ENCODE data around the gene EHD4.

The EHD4 gene

DNA sequence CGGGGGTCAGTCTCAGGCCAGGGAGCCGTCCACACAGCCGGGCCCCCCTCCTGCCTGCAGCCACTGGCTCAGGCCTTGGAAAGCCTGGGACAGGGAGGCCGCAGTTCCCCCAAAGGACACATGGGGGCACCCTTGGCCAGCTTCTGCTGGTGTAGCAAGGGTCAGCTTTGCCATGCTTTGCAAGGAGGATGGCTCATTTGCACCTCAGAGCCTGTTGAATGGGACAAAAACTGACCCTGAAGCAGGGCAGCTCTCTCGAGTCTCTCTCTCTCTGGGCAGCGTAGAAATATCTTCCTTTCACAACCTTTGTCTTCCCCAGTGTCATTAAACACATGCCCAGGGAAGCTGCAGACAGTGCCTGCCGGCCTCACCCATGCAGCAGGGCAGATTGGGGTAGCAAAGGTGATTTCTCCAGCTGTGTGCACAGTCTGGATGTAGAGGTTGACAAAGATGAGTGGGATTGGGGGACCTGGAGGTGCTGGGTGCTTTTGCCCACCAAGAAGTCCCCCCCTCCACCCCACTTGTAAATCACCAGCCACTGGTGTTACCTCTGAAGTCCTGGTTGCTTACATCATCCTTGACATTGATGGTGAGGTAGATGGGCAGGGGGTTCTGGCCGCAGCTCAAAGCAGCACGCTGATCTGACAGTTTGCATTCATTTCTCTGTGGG is 17.4 kb upstream of the EHD4 start:
- no peak overlapping the region for H3K4me3 ChIP-seq (ENCODE audit: low read length)
- H2AFZ ChIP-seq (ENCODE audit: low read depth, low read length): no peak overlapping the region
- peaks cover 7% of the 10 kb centered on the region; the same call in 1 of the 2 replicates for H3K27me3 ChIP-seq (ENCODE audit: low read depth, low read length)
- no peaks in the 10 kb centered on the region for H3K9me3 ChIP-seq (ENCODE audit: insufficient read depth, low read length)
- TF ChIP-seq EZH2phosphoT487 (IDR thresholded peaks at IDR 0.05; ENCODE audit: low read depth) (no peak), CTCF (IDR thresholded peaks at IDR 0.05; ENCODE audit: low read depth, low read length) (peak; percentile 92)
- no peak overlapping the region for H3K27ac ChIP-seq (ENCODE audit: low read length)
- H3K79me2 ChIP-seq (ENCODE audit: low read length): no peaks in the 10 kb centered on the region
- H3K9ac ChIP-seq (ENCODE audit: low read length): no peak overlapping the region
- no peaks in the 10 kb centered on the region for H3K4me1 ChIP-seq (ENCODE audit: low read length)
- no peaks in the 10 kb centered on the region for H3K36me3 ChIP-seq (replicated peaks; ENCODE audit: low read depth, low read length)
- no peak overlapping the region for H3K4me2 ChIP-seq (ENCODE audit: low read length)
- no peaks in the 10 kb centered on the region for H4K20me1 ChIP-seq (ENCODE audit: insufficient read depth, low read length)

DNA sequence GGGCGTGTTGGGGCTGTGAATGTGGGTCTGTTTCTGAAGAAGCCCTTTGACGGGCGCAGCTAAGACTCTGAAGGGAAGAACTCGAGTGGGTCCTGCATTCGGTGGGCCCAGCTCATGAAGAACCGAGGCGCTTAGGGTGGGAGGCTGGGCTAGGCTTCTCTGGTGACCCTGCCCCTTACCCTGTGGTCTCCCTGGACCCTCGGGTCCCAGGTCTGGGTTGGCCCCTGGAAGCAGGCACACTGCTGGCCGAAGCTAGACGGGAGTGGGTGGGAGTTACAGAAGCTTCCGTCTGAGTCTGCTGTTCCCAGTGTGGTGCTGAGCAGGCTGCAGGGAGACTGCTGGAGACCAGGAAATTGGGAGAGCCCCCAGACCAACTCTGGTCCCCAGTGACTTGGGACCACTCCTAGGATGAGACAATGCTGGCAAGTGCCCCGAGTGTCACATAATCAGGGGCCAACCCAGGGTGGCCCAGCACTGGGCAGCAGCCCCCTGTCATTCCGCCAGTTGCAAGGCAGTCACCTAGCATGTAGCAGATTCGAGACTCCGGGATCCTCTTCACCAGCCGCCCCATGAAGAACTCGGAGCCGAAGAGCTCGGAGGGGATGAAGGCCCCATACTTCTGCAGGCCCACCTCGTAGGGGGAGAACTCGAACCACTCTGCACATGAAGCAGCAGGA is 16.7 kb upstream of the EHD4 start:
- Histone ChIP-seq H3K4me3 (ENCODE audit: low read length) (no peak overlapping the region), H4K20me1 (ENCODE audit: insufficient read depth, low read length) (no peaks in the 10 kb centered on the region), H3K9me3 (ENCODE audit: insufficient read depth, low read length) (no peaks in the 10 kb centered on the region), H3K27ac (ENCODE audit: low read length) (no peak overlapping the region), H3K4me1 (ENCODE audit: low read length) (no peaks in the 10 kb centered on the region), H3K36me3 (replicated peaks; ENCODE audit: low read depth, low read length) (no peaks in the 10 kb centered on the region), H3K79me2 (ENCODE audit: low read length) (no peaks in the 10 kb centered on the region), H3K27me3 (ENCODE audit: low read depth, low read length) (peaks cover 7% of the 10 kb centered on the region; the same call in 1 of the 2 replicates), H3K4me2 (ENCODE audit: low read length) (no peak overlapping the region), H3K9ac (ENCODE audit: low read length) (no peak overlapping the region), H2AFZ (ENCODE audit: low read depth, low read length) (no peak overlapping the region)
- TF ChIP-seq EZH2phosphoT487 (IDR thresholded peaks at IDR 0.05; ENCODE audit: low read depth): no peak
- no peak for TF ChIP-seq CTCF (IDR thresholded peaks at IDR 0.05; ENCODE audit: low read depth, low read length)

DNA sequence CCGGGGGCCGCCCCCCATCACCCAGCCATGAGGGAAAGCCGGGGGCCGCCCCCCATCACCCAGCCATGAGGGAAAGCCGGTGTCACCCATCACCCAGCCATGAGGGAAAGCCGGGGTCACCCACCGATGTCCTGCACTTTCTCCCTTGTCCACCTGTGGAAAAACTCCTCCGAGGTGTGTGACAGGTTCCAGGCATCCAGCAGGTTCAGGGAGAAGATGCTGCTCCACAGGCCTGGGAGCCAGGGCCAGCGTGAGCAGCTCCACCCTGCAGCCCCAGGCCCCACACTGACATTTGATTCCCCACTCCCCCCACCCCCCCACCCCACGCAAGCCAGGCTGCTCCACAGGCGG is 15.5 kb upstream of the EHD4 start:
- Histone ChIP-seq H4K20me1 (ENCODE audit: insufficient read depth, low read length) (no peaks in the 10 kb centered on the region), H2AFZ (ENCODE audit: low read depth, low read length) (no peak overlapping the region), H3K36me3 (replicated peaks; ENCODE audit: low read depth, low read length) (no peaks in the 10 kb centered on the region), H3K4me2 (ENCODE audit: low read length) (no peak overlapping the region), H3K79me2 (ENCODE audit: low read length) (no peaks in the 10 kb centered on the region), H3K27me3 (ENCODE audit: low read depth, low read length) (peaks cover 7% of the 10 kb centered on the region; the same call in 1 of the 2 replicates), H3K9me3 (ENCODE audit: insufficient read depth, low read length) (no peaks in the 10 kb centered on the region), H3K9ac (ENCODE audit: low read length) (no peak overlapping the region), H3K4me1 (ENCODE audit: low read length) (no peaks in the 10 kb centered on the region), H3K4me3 (ENCODE audit: low read length) (no peak overlapping the region), H3K27ac (ENCODE audit: low read length) (no peak overlapping the region)
- TF ChIP-seq EZH2phosphoT487 (IDR thresholded peaks at IDR 0.05; ENCODE audit: low read depth): no peak

GRCh38 chr15:41987246-41987924 is 15.0 kb upstream of the EHD4 start:
- Histone ChIP-seq H3K4me3 (ENCODE audit: low read length) (no peak overlapping the region), H2AFZ (ENCODE audit: low read depth, low read length) (no peak overlapping the region), H3K9ac (ENCODE audit: low read length) (no peak overlapping the region), H3K79me2 (ENCODE audit: low read length) (no peaks in the 10 kb centered on the region), H3K4me1 (ENCODE audit: low read length) (no peaks in the 10 kb centered on the region), H3K27ac (ENCODE audit: low read length) (no peak overlapping the region), H3K4me2 (ENCODE audit: low read length) (no peak overlapping the region), H3K27me3 (ENCODE audit: low read depth, low read length) (peaks cover 7% of the 10 kb centered on the region; the same call in 1 of the 2 replicates), H3K36me3 (replicated peaks; ENCODE audit: low read depth, low read length) (no peaks in the 10 kb centered on the region), H4K20me1 (ENCODE audit: insufficient read depth, low read length) (no peaks in the 10 kb centered on the region), H3K9me3 (ENCODE audit: insufficient read depth, low read length) (no peaks in the 10 kb centered on the region)
- TF ChIP-seq EZH2phosphoT487 (IDR thresholded peaks at IDR 0.05; ENCODE audit: low read depth) (no peak), CTCF (IDR thresholded peaks at IDR 0.05; ENCODE audit: low read depth, low read length) (no peak)
